Hepatocyte (in vitro differentiated cells): ENCODE measurements around the gene PHF12.

Experiments used
- EZH2phosphoT487 ChIP-seq: fragments of 200-600 bp; sonication (generic); IDR thresholded peaks from one replicate; pipeline ENCODE4 v1.6.1; 2018; ENCODE audit warnings: antibody characterized with exemption, mild to moderate bottlenecking, low read depth, moderate library complexity; ENCODE audit not compliant: unreplicated experiment, severe bottlenecking
- TF ChIP-seq, protein P1 (sequence below): fragments of 200-600 bp; sonication (generic); IDR thresholded peaks from 2 replicates; pipeline ENCODE4 v1.5.1; 2016; ENCODE audit warnings: antibody characterized with exemption, mild to moderate bottlenecking; ENCODE audit not compliant: poor library complexity

DNA sequence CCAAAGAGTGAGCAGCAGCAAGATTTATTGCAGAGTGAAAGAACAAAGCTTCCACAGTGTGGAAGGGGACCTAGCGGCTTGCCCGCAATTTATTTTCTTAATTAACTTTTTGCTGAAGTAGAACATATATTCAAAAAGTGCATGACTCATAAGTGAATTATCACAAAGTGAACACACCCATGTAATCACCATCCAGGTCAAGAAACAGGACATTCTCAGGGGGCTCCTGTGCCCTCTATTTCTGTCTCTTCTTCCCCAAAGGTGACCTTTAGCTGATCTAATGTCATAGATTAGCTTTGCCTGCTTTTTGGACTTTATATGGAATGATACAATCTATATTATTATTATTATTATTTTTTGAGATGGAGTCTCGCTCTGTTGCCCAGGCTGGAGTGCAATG lies 76.6 kb downstream of the PHF12 start:
- TF ChIP-seq, protein P1, sequence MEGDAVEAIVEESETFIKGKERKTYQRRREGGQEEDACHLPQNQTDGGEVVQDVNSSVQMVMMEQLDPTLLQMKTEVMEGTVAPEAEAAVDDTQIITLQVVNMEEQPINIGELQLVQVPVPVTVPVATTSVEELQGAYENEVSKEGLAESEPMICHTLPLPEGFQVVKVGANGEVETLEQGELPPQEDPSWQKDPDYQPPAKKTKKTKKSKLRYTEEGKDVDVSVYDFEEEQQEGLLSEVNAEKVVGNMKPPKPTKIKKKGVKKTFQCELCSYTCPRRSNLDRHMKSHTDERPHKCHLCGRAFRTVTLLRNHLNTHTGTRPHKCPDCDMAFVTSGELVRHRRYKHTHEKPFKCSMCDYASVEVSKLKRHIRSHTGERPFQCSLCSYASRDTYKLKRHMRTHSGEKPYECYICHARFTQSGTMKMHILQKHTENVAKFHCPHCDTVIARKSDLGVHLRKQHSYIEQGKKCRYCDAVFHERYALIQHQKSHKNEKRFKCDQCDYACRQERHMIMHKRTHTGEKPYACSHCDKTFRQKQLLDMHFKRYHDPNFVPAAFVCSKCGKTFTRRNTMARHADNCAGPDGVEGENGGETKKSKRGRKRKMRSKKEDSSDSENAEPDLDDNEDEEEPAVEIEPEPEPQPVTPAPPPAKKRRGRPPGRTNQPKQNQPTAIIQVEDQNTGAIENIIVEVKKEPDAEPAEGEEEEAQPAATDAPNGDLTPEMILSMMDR = no peak
- no peak for TF ChIP-seq EZH2phosphoT487
